ENCODE measurements around the gene WNT9B.
"Not testable (repeated sequence)": the region's sequence is repeated elsewhere in the genome, so short reads cannot be mapped to it uniquely, and the experiment has no call there.

WNT9B gene

DNA sequence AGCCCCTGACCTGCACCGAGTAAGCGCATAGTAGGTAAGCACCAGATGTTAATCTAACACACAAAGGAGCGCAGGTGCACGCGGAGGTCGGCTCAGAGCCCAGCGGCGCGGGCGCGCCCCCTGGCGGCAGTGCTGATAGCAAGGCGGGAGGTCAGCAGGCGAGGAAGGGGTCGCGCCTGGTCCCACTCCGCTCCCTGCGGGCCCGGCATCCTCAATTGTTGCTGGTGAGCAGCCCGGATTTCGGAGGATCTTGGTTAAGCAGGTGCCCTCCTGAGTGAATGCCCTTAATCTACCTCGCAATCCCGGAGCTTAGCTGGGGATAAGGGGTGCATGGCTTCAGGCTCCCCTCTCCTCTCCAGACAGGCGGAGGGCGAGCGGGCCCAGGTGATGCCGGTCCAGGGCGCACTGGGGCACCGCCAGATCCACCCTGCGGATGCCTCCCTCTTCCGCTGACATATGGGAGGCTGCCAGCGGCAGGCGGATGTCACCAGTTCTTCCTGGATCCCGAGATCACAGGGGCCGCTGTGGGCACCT lies 28.9 kb upstream of the WNT9B start:
- no peak for DNase-seq

DNA sequence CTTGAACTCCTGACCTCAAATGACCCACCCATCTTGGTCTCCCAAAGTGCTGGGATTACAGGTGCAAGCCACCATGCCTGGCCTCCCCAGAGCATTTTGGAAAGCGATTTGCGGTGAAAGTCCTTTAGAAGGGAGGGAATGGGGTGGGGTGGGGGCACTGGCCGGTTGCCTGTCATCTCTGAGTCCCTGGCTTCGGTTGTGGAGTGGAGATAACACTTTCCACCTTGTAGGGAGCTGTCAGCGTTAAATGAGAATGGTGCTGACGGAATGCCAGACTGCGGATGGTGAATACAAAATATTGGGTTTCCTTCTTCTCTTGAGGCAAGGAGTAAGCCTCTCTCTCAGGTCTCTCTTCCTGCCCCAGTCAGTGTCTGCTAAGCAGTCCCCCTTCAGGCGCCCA lies 27.7 kb upstream of the WNT9B start:
- no peak for DNase-seq

DNA sequence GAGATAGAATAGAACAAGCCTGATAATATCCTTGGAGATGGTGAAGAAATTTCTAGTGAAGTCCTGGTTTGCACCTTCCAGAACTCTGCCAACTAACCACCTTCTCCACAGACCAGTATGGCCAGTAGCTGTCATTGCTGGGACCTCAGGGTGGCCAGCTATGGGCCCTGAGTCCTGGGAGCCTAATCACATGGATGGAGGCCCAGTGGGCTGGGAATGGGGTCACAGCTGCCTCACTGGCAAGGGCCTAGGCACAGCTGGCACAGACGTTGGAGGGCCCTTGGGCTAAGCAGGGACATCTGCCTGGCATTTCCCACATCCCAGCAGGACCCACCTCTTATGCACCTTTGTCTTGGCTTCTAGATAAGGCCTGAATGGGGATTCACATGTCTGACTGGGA lies 25.3 kb upstream of the WNT9B start:
- DNase-seq: no peak

DNA sequence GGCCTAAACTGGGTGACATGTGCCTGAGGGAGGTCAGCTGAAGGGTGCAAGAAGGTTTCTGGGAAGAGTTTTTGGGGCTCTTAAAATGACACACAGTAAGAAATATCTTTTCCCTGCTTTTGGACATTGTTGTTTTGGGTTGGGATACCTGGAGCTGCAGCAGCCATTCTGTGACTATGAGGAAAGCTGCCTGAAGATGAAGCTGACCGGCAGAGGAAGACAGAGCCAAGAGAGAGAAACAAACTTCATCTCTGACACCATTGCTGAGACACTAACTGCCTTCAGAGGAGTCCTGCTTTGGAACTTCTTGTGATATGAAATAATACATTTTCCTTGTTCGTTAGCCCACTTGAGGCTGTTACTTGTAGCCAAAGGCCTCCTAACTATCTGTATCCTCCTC lies 24.1 kb upstream of the WNT9B start:
- DNase-seq: no peak

DNA sequence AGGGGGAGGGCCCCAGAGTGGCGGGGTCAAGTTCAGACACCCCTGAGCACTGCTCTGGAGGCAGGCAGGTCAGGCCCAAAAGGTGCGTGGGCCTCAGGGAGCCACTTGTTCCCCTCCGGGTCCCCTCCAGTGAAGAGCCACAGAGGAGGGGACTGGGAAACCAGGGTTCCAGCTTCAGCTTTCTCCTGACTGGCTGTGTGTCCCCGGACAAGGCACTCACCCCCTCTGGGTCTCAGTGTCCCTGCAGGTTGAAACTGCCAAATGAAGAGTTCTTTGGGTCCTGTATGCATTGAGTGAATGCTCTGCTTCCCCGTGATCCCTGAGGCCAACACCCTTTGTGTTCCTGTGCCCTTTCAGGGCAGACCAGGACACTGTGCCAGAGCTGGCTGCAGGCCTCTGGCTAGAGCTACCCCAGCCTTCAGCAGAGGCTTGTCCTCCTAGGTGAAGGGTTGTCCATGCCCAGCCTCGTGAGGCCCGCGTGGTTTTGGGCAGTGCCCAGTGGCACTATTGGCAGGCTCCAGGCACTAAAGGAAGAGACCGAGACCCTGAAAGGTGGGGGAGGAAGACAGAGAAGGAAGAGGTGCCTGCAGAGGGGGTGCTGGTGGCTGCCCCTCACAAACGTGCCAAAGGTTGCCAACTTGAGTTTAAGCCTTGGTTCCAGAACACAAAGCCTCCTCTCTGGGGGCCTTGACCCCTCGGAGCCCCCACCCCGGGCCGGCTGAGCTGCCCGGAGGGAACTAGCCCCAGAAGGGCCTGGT lies 19.6 kb upstream of the WNT9B start:
- DNase-seq: no peak

DNA sequence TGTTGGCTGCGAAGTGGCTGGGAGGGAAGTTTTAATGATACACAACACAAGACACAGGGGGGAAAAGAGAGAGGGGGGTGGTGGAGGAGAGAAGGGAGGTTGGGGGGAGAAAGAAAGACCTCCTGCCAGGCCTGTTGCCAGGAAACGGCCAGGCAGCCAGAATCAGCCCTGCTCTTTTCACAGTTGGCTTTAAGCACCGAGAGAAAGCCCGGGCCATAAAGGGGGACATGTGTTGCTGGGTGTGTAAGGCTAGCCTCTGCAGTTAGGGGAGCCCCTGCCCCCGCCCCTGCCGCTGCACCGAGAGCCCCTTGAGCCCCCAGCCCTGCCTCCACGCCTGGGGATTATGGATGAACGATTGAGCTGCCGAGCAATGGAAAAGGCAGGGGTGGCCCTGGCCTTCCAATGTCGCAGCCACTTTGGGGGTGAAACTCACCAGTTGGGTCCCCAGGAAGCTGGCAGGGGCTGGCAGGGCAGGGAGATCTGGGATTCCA lies 19.0 kb upstream of the WNT9B start:
- DNase-seq: no peak

DNA sequence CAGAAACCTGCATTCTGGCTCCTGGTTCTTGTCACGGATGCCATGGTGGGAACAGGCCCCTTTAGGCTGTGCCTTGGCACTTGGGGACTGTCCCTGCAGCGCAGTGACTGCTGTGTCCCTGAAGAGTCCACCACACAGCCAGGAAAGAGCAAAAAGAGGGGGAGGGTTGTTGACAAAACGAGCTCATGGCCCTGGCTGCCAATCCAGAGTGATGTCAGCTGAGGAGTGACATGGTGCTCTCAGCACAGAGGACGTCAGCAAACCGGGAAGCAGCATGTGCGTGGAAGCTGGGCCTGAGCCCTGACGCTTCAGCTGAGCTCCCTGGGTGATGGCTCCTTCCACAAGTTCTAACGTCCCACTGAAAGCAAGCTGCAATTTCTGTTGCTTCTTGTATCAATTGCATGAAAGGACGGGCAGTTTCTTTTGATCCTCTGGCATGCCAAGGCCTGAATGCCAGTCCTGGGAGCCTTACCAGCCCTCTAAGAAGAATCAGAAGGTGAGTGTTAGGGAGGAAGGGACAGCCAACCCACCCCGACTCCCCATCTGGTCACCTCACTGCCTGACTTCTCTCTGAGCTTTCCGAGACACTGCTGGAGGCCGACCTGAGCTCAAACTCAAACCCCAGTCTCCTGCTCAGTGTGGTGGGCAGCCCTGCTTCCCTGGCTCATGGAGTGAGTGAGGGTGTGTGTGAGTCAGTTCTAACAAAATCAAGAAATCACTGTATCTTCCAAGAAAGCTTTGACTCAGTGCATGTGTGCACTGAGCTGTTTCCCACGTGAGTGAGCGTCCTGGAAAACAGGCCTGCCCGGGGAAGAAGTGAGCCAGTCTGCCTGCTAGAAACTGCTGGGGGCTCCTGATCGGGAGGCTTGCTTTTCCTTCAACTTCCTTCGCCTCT lies 18.2 kb upstream of the WNT9B start:
- no peak for DNase-seq

DNA sequence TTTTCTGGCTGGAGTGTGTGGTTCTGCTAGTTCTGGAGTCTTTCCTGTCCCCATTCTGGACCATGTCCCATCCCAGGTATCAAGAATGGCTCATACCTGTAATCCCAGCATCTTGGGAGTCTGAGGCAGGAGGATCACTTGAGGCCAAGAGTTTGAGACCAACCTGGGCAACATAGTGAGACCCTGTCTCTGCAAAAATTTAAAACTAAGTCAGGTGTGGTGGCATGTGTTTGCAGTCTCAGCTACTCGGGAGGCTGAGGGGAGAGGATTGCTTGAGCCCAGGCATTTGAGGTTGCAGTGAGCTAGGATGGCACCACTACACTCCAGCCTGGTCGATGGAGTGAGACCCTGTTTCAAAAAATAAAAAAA lies 17.6 kb upstream of the WNT9B start:
- no peak for DNase-seq

DNA sequence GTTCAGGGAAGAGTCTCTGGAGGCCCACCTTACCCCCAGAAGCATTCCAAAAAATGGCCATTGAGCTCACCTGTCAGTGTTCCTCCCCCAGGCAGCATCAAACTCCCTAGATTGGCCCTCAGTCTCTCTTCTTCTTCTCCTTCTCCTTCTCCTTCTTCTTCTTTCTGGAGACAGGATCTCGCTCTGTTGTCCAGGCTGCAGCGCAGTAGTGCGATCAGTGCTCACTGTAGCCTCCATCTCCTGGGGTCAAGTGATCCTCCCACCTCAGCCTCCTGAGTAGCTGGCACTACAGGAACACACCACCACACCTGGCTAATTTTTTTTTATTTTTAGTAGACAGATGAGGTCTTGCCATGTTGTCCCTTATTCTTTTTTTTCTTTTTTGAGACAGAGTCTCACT lies 16.5 kb upstream of the WNT9B start:
- DNase-seq: no peak

DNA sequence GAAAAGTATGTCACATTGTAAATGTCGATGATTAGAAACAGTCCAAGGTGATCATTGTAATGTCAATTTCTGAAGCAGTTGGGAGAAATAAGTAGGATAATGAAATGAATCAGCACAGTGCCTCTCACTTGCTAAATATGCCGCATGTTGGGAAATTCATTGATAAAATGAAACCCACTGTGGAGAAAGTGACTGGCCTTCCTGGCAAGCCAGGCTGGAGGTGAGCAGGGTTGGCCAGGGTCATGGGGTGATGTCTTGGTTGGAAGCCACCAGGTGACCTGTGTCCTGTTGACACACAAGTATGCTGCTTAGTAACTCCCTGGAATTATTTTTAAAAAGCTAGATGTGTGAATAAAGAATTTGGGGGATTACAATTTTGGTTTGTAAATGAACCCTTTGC lies 14.9 kb upstream of the WNT9B start:
- no peak for DNase-seq

DNA sequence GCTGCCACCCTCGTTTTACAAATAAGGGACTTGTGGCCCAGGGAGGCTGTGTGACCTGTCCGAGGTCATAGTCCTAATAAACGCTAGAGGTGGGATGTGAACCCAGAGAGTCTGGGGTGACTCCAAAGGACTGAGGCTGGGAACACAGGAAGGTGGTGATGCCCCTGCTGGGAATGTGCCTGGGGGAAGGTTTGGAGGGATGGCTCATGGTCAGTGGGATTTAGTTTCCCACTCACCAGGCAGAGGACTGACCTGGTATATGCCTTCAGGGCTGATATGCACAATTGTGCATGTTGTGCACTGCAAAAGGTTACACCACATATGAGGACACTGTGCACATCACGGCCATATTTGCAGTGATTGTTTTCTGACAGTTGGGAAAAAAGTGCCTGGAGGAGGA lies 13.9 kb upstream of the WNT9B start:
- DNase-seq: no peak

DNA sequence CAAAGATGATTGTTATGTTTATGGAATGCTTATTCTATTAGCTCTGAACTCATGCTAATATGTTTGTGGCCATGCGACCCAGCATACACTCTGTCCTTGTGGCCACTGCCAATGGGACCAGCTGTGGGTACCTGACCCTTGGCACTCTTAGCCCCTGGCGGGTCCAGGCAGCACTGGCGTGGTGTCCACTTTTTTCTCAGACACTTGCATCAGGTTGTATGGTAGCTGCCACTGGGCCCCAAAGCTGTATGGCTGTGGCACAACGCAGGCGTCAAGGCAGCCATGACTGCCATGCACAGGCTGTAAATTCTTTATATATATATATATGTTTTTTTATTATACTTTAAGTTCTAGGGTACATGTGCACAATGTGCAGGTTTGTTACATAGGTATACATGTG lies 12.2 kb upstream of the WNT9B start:
- DNase-seq: no peak

DNA sequence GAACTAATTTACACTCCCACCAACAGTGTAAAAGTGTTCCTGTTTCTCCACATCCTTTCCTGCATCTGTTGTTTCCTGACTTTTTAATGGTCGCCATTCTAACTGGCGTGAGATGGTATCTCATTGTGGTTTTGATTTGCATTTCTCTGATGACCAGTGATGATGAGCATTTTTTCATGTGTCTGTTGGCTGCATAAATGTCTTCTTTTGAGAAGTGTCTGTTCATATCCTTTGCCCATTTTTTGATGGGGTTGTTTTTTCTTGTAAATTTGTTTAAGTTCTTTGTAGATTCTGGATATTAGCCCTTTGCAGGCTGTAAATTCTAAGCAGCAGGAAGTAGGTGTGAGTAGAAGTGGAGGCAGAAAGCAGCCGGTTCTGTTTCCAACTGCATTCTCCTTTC lies 10.8 kb upstream of the WNT9B start:
- not testable (repeated sequence) for DNase-seq

DNA sequence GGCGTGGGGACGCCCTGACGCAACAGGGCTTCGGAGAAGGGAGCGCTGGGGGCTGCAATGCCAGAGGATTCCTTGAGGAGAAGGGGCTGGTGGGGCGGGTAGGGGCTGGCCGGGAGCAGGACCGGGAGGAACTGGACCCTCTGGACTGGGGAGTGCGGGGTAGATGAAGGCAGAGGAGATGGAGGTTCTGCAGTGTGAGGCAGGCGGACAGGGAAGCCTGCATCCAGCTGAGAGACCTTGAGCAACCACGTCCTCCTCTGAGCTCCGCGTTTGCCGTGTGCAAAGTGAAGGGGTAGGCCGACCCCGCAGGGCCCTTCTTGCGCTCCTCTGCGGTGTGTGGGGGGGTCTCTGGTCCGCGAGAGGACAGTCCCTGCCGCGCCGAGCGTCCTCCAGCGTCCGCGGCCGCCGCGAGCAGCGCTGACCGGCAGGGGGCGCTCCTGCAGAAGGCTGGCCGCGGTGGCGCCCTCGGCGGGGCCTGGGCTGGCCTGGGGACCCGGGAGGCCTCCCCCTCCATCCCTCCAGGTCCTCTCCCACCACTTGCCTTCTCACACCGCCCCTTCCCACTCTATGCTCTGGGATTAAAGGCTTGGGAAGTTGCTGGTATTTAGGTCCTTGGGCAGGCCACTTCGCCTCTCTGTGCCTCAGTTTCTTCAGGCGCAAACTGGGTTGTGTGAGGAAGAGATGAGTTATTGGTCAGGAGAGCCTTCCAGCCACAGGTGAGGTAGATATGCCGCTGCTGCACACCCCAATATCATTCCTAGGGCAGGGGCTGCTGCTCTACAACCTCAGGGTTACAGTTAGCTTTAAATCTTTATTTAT lies 9.6 kb upstream of the WNT9B start:
- DNase-seq: no peak

DNA sequence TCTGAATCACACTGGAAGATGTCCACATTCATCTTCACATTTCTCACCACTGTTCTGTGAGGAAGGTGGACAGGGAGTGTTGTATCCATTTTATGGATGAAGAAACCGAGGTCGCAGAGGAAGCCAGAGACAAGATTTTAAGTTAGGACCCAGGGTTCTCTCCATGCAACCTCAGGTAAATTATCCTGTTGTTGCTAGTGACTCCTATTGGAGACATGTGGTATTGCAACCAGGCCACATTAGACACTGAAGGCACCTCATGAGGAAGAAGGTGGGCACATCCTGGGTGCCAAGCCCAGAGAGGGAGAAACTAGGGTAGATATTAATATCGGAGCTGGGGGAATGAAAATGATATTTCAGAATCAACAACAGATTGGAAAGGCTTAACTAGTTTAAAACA lies 8.5 kb upstream of the WNT9B start:
- no peak for DNase-seq

DNA sequence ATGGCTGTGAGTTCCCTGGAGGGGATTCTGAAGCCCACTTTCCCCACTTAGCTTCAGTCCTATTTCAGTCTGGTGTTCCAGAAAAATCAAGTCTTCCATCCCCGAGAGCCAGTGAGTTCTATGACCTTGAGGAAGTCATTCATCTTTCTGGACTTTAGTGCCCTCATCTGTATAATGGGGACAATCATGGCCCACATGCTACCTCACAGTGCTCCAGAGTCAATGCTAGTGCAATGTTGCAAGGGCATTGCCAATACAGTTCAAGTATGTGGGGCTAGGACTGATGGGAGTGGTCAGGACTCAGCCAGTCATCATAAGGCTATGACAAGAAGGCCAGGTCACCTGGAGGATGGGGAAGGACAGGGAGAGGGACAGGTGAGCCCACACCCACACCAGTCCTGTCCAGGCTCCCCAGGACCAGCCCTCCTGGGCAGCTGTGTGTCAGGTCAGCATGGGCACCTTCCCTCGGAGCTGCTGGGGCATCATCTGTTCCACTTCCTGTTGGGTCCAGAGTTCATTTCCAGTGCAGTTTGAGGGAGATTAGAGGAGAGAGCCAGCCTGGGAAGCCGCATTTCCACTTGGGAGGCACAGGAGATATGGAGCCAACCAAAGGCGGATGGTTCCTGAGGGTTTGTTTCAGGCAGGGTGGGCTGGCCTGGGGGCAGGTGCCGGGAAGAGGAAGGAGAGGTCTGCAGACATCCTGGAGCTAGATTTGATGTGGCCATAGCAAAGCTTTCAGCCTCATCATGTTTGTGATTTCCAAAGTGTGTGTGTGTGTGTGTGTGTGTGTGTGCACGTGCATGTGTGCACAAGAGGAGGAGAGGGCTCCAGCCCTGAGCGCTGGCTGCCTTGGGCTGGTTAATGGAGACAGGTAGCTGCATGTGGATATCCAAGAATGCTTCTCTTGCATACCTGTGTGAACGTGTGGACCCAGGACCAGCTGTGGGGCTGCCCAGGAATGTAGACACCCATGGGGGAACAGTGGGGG lies 3.9 kb upstream of the WNT9B start:
- no peak for DNase-seq

DNA sequence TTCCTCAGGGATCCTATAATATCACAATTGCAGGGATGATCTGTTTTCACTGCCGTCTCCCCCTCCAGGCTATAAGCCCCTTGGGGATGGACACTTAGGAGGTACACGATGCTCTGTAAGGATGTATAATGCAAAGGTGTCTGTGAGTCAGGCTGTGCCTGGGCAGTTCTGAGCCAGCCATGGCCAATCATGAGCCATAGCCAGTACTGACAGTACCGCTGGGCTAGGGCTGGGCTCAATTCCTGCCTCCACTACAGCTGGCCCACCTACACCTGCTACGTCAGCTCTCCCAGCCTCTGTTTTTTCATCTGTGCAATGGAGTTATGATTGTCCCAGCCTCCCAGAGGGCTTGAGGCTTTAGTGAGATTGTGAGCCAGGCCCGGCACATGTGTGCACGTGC lies 2.8 kb upstream of the WNT9B start:
- DNase-seq: no peak

DNA sequence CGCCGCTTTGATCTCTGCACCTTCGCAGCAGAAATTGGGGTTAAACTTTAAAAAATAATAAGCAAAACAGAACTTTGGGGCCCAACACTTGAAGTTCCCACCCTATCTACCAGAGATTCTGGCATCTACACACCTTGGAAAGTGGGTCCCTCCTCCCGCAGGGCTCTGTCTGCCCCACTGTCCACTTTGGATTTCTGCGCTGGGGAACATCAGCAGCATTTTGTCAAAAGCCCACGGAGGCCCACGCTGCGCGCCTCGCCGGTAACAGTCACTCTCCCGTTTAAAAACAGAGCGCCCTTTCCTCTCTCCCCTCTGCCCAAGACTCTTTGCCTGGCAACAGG lies 725 bp upstream of the WNT9B start:
- no peak for DNase-seq

DNA sequence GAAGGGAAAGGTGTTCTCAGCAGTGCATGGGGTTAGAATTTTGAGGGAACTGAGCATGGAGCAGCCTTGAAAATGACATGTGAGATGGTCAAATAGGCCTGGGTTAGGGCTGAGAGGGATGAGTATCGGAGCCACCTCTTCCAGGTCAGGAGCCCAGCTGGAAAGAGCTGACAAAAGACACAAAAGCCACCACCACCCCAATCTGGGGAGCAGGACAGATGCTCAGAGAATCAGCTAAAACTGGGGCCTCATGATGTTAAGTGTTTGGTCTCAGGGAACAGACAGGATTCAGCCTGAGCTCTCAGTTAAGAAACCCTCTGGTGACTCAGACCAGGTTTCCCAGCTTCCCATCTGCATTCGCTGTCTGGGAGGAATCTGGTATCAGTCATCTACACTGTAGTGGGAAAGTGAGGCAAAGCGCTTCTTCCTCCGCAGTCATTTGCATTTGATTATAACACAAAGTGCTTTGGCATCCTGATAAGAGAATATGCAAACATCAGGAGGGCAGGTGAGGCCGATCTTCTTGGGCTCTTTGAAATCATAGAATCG lies 2.6 kb downstream of the WNT9B start:
- DNase-seq: no peak

DNA sequence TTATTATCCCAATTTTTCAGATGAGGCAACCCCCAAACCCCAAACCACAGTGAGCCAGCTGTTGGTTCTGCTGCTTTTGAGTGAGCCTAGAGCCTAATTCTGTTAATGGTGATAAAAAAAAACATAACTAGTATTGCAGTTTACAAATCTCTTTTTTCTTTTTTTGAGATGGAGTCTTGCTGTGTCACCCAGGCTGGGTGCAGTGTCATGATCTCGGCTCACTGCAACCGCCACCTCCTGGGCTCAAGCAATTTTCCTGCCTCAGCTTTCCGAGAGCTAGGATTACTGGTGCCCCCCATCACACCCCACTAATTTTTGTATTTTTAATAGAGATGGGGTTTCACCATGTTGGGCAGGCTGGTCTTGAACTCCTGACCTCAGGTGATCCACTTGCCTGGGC lies 3.1 kb downstream of the WNT9B start:
- DNase-seq: no peak

DNA sequence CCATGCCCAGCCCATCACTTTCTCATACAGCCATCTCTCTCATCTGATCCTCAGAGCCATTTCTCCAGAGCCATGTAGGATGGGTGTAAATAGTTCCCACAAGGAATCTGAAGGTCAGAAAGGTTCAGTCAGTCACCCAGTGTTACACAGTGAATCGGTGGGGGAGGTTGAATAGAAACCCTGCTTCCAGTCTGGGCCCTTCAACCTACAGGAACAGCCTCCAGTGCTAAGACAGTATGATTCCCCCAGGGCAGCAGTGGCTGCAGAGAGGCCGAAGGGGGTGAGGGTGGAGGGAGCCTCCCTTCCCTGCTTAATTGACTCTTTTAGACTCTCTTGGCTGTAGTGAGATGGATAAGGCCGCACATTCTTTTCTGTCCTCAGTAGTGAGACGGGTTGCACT lies 3.6 kb downstream of the WNT9B start:
- no peak for DNase-seq

DNA sequence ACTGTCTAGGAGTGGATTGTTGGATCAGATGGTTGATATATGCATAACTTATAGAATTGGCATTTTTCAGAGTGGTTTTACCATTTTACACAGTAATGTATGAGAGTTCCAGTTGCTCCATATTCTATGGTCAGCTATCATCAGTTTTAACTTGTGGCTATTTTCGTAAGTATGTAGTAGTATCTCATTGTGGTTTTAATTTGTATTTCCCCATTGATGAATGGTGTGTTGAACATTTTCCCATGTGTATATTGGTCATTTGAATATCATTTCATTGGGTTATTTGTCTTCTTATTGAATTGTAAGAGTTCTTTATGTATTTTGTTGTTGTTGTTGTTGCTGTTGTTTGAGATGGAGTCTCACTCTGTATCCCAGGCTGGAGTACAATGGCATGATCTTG lies 6.2 kb downstream of the WNT9B start:
- no peak for DNase-seq

Data from CD4-positive, alpha-beta T cell treated with Interleukin-4 for 1 hour (primary cell).